HCT116 (cell line): ENCODE results near the gene TNFRSF18.

Experiments used
- CEBPB ChIP-seq: IDR thresholded peaks from 2 replicates; pipeline ENCODE4 v1.6.1; 2012; ENCODE audit warnings: low read depth
- EGR1 ChIP-seq: IDR thresholded peaks from 2 replicates; pipeline ENCODE4 v1.6.1; 2012; ENCODE audit warnings: low read depth
- ELF1 ChIP-seq: IDR thresholded peaks from 2 replicates; pipeline ENCODE4 v1.6.1; 2012; ENCODE audit warnings: low read depth, borderline replicate concordance
- EZH2phosphoT487 ChIP-seq: fragments of 200-600 bp; IDR thresholded peaks from 2 replicates; pipeline ENCODE4 v1.6.1; 2018; ENCODE audit warnings: antibody characterized with exemption, borderline replicate concordance
- POLR2A ChIP-seq: IDR thresholded peaks from 2 replicates; pipeline ENCODE4 v1.7.0; 2011; ENCODE audit warnings: borderline replicate concordance; ENCODE audit not compliant: insufficient read depth, insufficient read length; ENCODE audit errors: extremely low read depth
- POLR2AphosphoS5 ChIP-seq: IDR thresholded peaks from 2 replicates; pipeline ENCODE4 v1.6.1; 2011; ENCODE audit warnings: mild to moderate bottlenecking, low read depth, low read length, moderate library complexity
- RAD21 ChIP-seq: IDR thresholded peaks from 2 replicates; pipeline ENCODE4 v1.6.1; 2012; ENCODE audit warnings: low read depth, mild to moderate bottlenecking
- SIN3A ChIP-seq: IDR thresholded peaks from 2 replicates; pipeline ENCODE4 v1.6.1; 2012; ENCODE audit warnings: low read depth
- SP1 ChIP-seq: IDR thresholded peaks from 2 replicates; pipeline ENCODE4 v1.6.1; 2012; ENCODE audit warnings: low read depth
- YY1 ChIP-seq: IDR thresholded peaks from 2 replicates; pipeline ENCODE4 v1.6.1; 2011; ENCODE audit warnings: low read length, low read depth, moderate library complexity, mild to moderate bottlenecking; ENCODE audit not compliant: insufficient replicate concordance; ENCODE audit errors: extremely low read depth
- TF ChIP-seq, protein P1 (sequence below), 3 experiments: fragments of 200-600 bp in 1 of 3; sonication (generic) in 1 of 3; IDR thresholded peaks in 2 of 3; conservative IDR thresholded peaks in 1 of 3; 2 replicates each; pipeline ENCODE4 v1.5.1; 2012 to 2017; ENCODE audit warnings: low read depth in 2 of 3, low read length in 2 of 3, antibody characterized with exemption in 1 of 3, borderline replicate concordance in 1 of 3, control low read depth in 1 of 3, mild to moderate bottlenecking in 1 of 3, mixed read lengths in 1 of 3, mixed run types in 1 of 3, moderate library complexity in 1 of 3; ENCODE audit not compliant: insufficient read depth in 1 of 3

DNA sequence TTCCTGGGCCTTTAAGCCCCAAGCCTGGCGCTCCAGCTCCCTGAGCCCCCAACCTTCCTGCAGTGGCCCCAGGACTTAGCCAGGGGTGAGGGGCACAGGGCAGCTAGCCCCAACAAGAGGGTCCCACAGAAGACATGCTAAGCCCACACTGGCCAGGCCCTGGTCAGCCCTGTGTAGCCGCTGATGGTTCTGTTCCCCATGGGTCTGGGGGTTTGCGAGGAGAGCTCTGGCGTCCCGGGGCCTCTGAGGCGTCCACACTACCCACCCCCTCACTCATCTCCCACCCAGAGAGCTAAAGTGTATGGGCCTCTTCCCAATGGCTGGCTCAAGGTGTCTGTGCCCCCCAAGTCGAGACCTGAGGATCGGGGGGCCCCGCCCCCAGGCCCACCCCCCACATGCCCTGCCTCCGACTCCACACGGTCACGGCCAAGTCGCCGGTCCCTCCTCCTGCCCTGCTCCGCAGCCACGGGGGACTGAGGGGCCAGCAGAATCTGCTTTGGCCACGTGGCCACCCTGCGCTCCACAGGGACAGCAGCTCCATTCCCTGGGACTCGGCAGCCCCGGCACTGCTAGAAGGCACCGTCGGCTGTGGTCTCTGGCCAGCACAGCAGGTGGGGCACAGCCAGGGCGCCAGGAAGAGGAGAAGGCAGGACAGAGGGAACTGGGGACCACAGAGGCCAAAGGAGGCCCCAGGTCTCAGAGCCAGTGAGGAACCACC lies 7.8 kb downstream of the TNFRSF18 start:
- TF ChIP-seq, protein P1, sequence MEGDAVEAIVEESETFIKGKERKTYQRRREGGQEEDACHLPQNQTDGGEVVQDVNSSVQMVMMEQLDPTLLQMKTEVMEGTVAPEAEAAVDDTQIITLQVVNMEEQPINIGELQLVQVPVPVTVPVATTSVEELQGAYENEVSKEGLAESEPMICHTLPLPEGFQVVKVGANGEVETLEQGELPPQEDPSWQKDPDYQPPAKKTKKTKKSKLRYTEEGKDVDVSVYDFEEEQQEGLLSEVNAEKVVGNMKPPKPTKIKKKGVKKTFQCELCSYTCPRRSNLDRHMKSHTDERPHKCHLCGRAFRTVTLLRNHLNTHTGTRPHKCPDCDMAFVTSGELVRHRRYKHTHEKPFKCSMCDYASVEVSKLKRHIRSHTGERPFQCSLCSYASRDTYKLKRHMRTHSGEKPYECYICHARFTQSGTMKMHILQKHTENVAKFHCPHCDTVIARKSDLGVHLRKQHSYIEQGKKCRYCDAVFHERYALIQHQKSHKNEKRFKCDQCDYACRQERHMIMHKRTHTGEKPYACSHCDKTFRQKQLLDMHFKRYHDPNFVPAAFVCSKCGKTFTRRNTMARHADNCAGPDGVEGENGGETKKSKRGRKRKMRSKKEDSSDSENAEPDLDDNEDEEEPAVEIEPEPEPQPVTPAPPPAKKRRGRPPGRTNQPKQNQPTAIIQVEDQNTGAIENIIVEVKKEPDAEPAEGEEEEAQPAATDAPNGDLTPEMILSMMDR (IDR thresholded peaks at IDR 0.05 in 2 of 3, conservative IDR thresholded peaks at IDR 0.05 in 1 of 3; ENCODE audit: borderline replicate concordance in 1 of 3, insufficient read depth in 1 of 3, low read depth in 2 of 3, low read length in 2 of 3), result no peak
- TF ChIP-seq YY1 (no peak), SIN3A (no peak), POLR2A (no peak), POLR2AphosphoS5 (no peak), CEBPB (no peak), SP1 (no peak), EGR1 (no peak), ELF1 (no peak), RAD21 (no peak), EZH2phosphoT487 (no peak)
